Right lobe of liver (tissue), 6 donors: Measurements from ENCODE around the gene FAM149A. TPM values are rescaled to one million over a fixed set of nuclear protein-coding genes. Genes with fewer than 3 reads are reported as not detected.

Source experiments
- ATAC-seq, 4 donors: fragments of 200-7000 bp; cut with Tn5 transposase; one replicate each; pipeline ENCODE4 v1.9.1; 2020; ENCODE audit warnings: mild to moderate bottlenecking in 4 of 4, moderate library complexity in 4 of 4
- DNase-seq, 3 donors: peaks; one replicate each; pipeline ENCODE4 v3.0.0-alpha.2; 2020
- H3K27ac ChIP-seq, 3 donors: fragments of 200-600 bp; one replicate each; pipeline ENCODE4 v1.8.0; 2022
- H3K27me3 ChIP-seq, 2 donors: fragments of 200-600 bp; one replicate each; pipeline ENCODE4 v1.8.0; 2022
- H3K36me3 ChIP-seq, 4 donors: fragments of 200-600 bp; sonication (generic) in 1 of 4; one replicate each; pipeline versions ENCODE4 v1.5.1 to v1.8.0; 2017 to 2022; ENCODE audit warnings: control low read depth in 1 of 4
- H3K4me1 ChIP-seq, 4 donors: fragments of 200-600 bp; sonication (generic) in 1 of 4; one replicate each; pipeline versions ENCODE4 v1.5.1 to v1.8.0; 2017 to 2022; ENCODE audit warnings: control low read depth in 1 of 4
- H3K4me3 ChIP-seq, 3 donors: fragments of 200-600 bp; one replicate each; pipeline ENCODE4 v1.8.0; 2022
- H3K9me3 ChIP-seq, 4 donors: fragments of 200-600 bp; sonication (generic) in 1 of 4; one replicate each; pipeline versions ENCODE4 v1.5.1 to v1.8.0; 2017 to 2022; ENCODE audit warnings: control low read depth in 1 of 4
- CTCF ChIP-seq, 4 donors: fragments of 200-600 bp in 3 of 4; fragments of 450-650 bp in 1 of 4; IDR thresholded peaks; one replicate each; pipeline versions ENCODE4 v1.5.1 to v1.8.0; 2016 to 2022; ENCODE audit warnings: antibody characterized with exemption in 4 of 4, mild to moderate bottlenecking in 2 of 4
- POLR2A ChIP-seq: fragments of 450-650 bp; IDR thresholded peaks from one replicate; pipeline ENCODE4 v1.6.1; 2017; ENCODE audit warnings: antibody characterized with exemption, mild to moderate bottlenecking
- WGBS: methylation state at CpG from one replicate; pipeline ENCODE4 v1.1.6; 2018; ENCODE audit warnings: low coverage, low lambda C conversion rate; ENCODE audit not compliant: insufficient coverage; ENCODE audit errors: missing lambda C conversion rate; 5-methylcytosine and 5-hydroxymethylcytosine counted together
- intact Hi-C, 2 donors: fragments of 100-400 bp; cut with DNase I; formaldehyde crosslinking; loops; one replicate each; pipeline versions ENCODE4 v1.11.2 to v1.14.1; 2022
- total RNA-seq, 6 experiments: library from RNA; depleted of rRNA in 2 of 6; stranded (reverse); fragments of >200 nt in 2 of 6; fragmentation: NEBNext Ultra II Directional in 3 of 6; extraction: Animal tissue kit (Norgen Biotek cat#: 25700) in 3 of 6; gene quantifications; one replicate each; pipeline versions ENCODE4 v1.1.0 to v1.2.4, GENCODE V29; 2016 to 2023
- donor health status: DM: no; HTN: yes; CAD: no.
- donor health status: DM: no; HTN: no; CAD: no.
- donor health status: DM: no; HTN: no; CAD: no.
- donor health status: DM: no; HTN: yes; CAD: no.
- donor health status: DM: no; HTN: yes; CAD: no.

The FAM149A gene
- total RNA-seq, 6 experiments from 2014 or later: 19.8 to 33.1 (median 23.0) TPM

- TF ChIP-seq POLR2A (no peak), CTCF (IDR thresholded peaks at IDR 0.05) (no peak)
- 93% methylated on average over 6 of the region's 7 CpGs for WGBS
- Histone ChIP-seq H3K36me3 (peaks cover 0 to 15% (median 4%) of the 10 kb centered on the region in 4 donors), H3K9me3 (no peaks in the 10 kb centered on the region), H3K4me1 (peaks cover 0 to 13% (median 3%) of the 10 kb centered on the region in 4 donors), H3K27ac (no peak overlapping the region), H3K27me3 (no peaks in the 10 kb centered on the region), H3K4me3 (no peak overlapping the region)
- no peak for ATAC-seq
- no peak for DNase-seq
- intact Hi-C loops: no loop called here
Observed at GRCh38 chr4:186151499-186151898, 47.0 kb downstream of the FAM149A start.

- H3K36me3 ChIP-seq: peaks cover 0 to 33% (median 6%) of the 10 kb centered on the region in 4 donors
- intact Hi-C loops: no loop called here
- H3K27ac ChIP-seq: no peak overlapping the region
- ATAC-seq (peak in 2 of 4 donors; percentile 9 to 20), DNase-seq (no peak)
- H3K4me1 ChIP-seq: no peaks in the 10 kb centered on the region
- no peaks in the 10 kb centered on the region for H3K27me3 ChIP-seq
- no peak overlapping the region for H3K4me3 ChIP-seq
- TF ChIP-seq POLR2A (no peak), CTCF (IDR thresholded peaks at IDR 0.05) (no peak)
- no peaks in the 10 kb centered on the region for H3K9me3 ChIP-seq
- 94% methylated on average over 4 of the region's 17 CpGs for WGBS
Observed at GRCh38 chr4:186158021-186158813, 53.7 kb downstream of the FAM149A start.

GRCh38 chr4:186158966-186159365, 54.5 kb downstream of the FAM149A start:
- DNase-seq: no peak
- Histone ChIP-seq H3K36me3 (peaks cover 0 to 33% (median 6%) of the 10 kb centered on the region in 4 donors), H3K9me3 (no peaks in the 10 kb centered on the region), H3K27ac (no peak overlapping the region), H3K4me3 (no peak overlapping the region), H3K27me3 (no peaks in the 10 kb centered on the region), H3K4me1 (no peaks in the 10 kb centered on the region)
- intact Hi-C loops: no loop called here
- ATAC-seq: no peak
- TF ChIP-seq POLR2A (no peak), CTCF (IDR thresholded peaks at IDR 0.05) (no peak)
- 73% methylated on average over 5 of the region's 5 CpGs for WGBS

DNA sequence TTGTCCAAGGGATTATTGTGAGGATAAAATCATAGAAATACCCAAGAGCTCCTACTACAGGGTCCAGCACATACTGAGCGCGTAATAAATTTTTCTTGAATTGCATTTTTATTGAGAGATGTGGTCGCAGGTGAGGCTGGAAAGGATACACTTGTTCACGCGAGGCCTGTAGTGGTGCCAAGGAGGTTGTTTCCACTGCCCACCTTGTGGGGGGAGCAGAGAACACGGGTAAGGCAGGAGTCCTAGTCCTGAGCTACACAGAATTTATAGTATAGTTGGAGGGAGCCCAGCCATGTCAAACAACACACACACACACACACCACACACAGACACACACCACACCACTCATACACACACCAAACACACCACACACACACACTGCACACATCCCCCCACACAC, 55.1 kb downstream of the FAM149A start:
- WGBS: 88% methylated on average over 6 of the region's 6 CpGs
- no peak for TF ChIP-seq CTCF (IDR thresholded peaks at IDR 0.05)
- no peak for TF ChIP-seq POLR2A
- DNase-seq (no peak), ATAC-seq (peak in 2 of 4 donors; percentile 13 to 31)
- no peaks in the 10 kb centered on the region for H3K4me1 ChIP-seq
- H3K27me3 ChIP-seq: no peaks in the 10 kb centered on the region
- intact Hi-C loops: no loop called here
- no peaks in the 10 kb centered on the region for H3K9me3 ChIP-seq
- H3K27ac ChIP-seq: no peak overlapping the region
- peaks cover 0 to 26% (median 2%) of the 10 kb centered on the region in 4 donors for H3K36me3 ChIP-seq
- no peak overlapping the region for H3K4me3 ChIP-seq
